ENCODE results near the gene KCMF1.
A peak's percentile ranks its signal among the peaks of the same experiment; 100 is the strongest.

Gene KCMF1

GRCh38 chr2:84958135-84959059, 12.6 kb upstream of the KCMF1 start:
- no peak overlapping the region for H3K4me3 ChIP-seq (ENCODE audit: insufficient read length, low read depth)
- DNase-seq (ENCODE audit: low read depth, low spot score): peak; percentile 99
- no peaks in the 10 kb centered on the region for H3K27me3 ChIP-seq (ENCODE audit: insufficient read depth, insufficient read length)
- H3K36me3 ChIP-seq (ENCODE audit: insufficient read depth, insufficient read length, low read length): peaks cover 16% of the 10 kb centered on the region
- H3K9ac ChIP-seq (ENCODE audit: insufficient read length, low read depth): peak overlapping the region; percentile 43
- peaks cover 3% of the 10 kb centered on the region for H3K4me1 ChIP-seq (ENCODE audit: insufficient read depth, insufficient read length)
- TF ChIP-seq ZNF274 (IDR thresholded peaks at IDR 0.05; ENCODE audit: low read depth, low read length) (no peak), YY1 (IDR thresholded peaks at IDR 0.05; ENCODE audit: insufficient read depth, insufficient read length) (no peak), SUZ12 (IDR thresholded peaks at IDR 0.05; ENCODE audit: extremely low read depth, insufficient read depth, insufficient read length) (no peak)
- no peaks in the 10 kb centered on the region for H3K9me3 ChIP-seq (ENCODE audit: insufficient read depth, low read length)

- Histone ChIP-seq H3K36me3 (ENCODE audit: insufficient read depth, insufficient read length, low read length) (peaks cover 23% of the 10 kb centered on the region), H3K4me1 (ENCODE audit: insufficient read depth, insufficient read length) (peaks cover 3% of the 10 kb centered on the region), H3K9me3 (ENCODE audit: insufficient read depth, low read length) (no peaks in the 10 kb centered on the region), H3K4me3 (ENCODE audit: insufficient read length, low read depth) (no peak overlapping the region), H3K9ac (ENCODE audit: insufficient read length, low read depth) (no peak overlapping the region), H3K27me3 (ENCODE audit: insufficient read depth, insufficient read length) (no peaks in the 10 kb centered on the region)
- no peak for DNase-seq (ENCODE audit: low read depth, low spot score)
- no peak for TF ChIP-seq ZNF274 (IDR thresholded peaks at IDR 0.05; ENCODE audit: low read depth, low read length)
- TF ChIP-seq YY1 (IDR thresholded peaks at IDR 0.05; ENCODE audit: insufficient read depth, insufficient read length): no peak
- no peak for TF ChIP-seq SUZ12 (IDR thresholded peaks at IDR 0.05; ENCODE audit: extremely low read depth, insufficient read depth, insufficient read length)
Measured at GRCh38 chr2:84959095-84959565, 11.8 kb upstream of the KCMF1 start.

GRCh38 chr2:84959566-84960506, 11.1 kb upstream of the KCMF1 start:
- Histone ChIP-seq H3K9ac (ENCODE audit: insufficient read length, low read depth) (no peak overlapping the region), H3K9me3 (ENCODE audit: insufficient read depth, low read length) (no peaks in the 10 kb centered on the region), H3K27me3 (ENCODE audit: insufficient read depth, insufficient read length) (no peaks in the 10 kb centered on the region), H3K4me3 (ENCODE audit: insufficient read length, low read depth) (no peak overlapping the region), H3K4me1 (ENCODE audit: insufficient read depth, insufficient read length) (no peaks in the 10 kb centered on the region), H3K36me3 (ENCODE audit: insufficient read depth, insufficient read length, low read length) (peaks cover 28% of the 10 kb centered on the region)
- DNase-seq (ENCODE audit: low read depth, low spot score): peak; percentile 94
- TF ChIP-seq YY1 (IDR thresholded peaks at IDR 0.05; ENCODE audit: insufficient read depth, insufficient read length): no peak
- no peak for TF ChIP-seq SUZ12 (IDR thresholded peaks at IDR 0.05; ENCODE audit: extremely low read depth, insufficient read depth, insufficient read length)
- TF ChIP-seq ZNF274 (IDR thresholded peaks at IDR 0.05; ENCODE audit: low read depth, low read length): no peak

GRCh38 chr2:84962917-84963316, 8.0 kb upstream of the KCMF1 start:
- Histone ChIP-seq H3K9me3 (ENCODE audit: insufficient read depth, low read length) (no peaks in the 10 kb centered on the region), H3K27me3 (ENCODE audit: insufficient read depth, insufficient read length) (no peaks in the 10 kb centered on the region), H3K4me1 (ENCODE audit: insufficient read depth, insufficient read length) (no peaks in the 10 kb centered on the region), H3K36me3 (ENCODE audit: insufficient read depth, insufficient read length, low read length) (peaks cover 52% of the 10 kb centered on the region), H3K9ac (ENCODE audit: insufficient read length, low read depth) (no peak overlapping the region), H3K4me3 (ENCODE audit: insufficient read length, low read depth) (no peak overlapping the region)
- no peak for DNase-seq (ENCODE audit: low read depth, low spot score)
- TF ChIP-seq ZNF274 (IDR thresholded peaks at IDR 0.05; ENCODE audit: low read depth, low read length): no peak
- no peak for TF ChIP-seq YY1 (IDR thresholded peaks at IDR 0.05; ENCODE audit: insufficient read depth, insufficient read length)
- no peak for TF ChIP-seq SUZ12 (IDR thresholded peaks at IDR 0.05; ENCODE audit: extremely low read depth, insufficient read depth, insufficient read length)

GRCh38 chr2:84963323-84963691, 7.7 kb upstream of the KCMF1 start:
- H3K27me3 ChIP-seq (ENCODE audit: insufficient read depth, insufficient read length): no peaks in the 10 kb centered on the region
- peaks cover 55% of the 10 kb centered on the region for H3K36me3 ChIP-seq (ENCODE audit: insufficient read depth, insufficient read length, low read length)
- TF ChIP-seq SUZ12 (IDR thresholded peaks at IDR 0.05; ENCODE audit: extremely low read depth, insufficient read depth, insufficient read length): no peak
- TF ChIP-seq ZNF274 (IDR thresholded peaks at IDR 0.05; ENCODE audit: low read depth, low read length): no peak
- TF ChIP-seq YY1 (IDR thresholded peaks at IDR 0.05; ENCODE audit: insufficient read depth, insufficient read length): no peak
- H3K4me3 ChIP-seq (ENCODE audit: insufficient read length, low read depth): no peak overlapping the region
- H3K4me1 ChIP-seq (ENCODE audit: insufficient read depth, insufficient read length): no peaks in the 10 kb centered on the region
- no peak for DNase-seq (ENCODE audit: low read depth, low spot score)
- no peak overlapping the region for H3K9ac ChIP-seq (ENCODE audit: insufficient read length, low read depth)
- H3K9me3 ChIP-seq (ENCODE audit: insufficient read depth, low read length): no peaks in the 10 kb centered on the region

GRCh38 chr2:84963692-84964405, 7.1 kb upstream of the KCMF1 start:
- H3K27me3 ChIP-seq (ENCODE audit: insufficient read depth, insufficient read length): no peaks in the 10 kb centered on the region
- no peaks in the 10 kb centered on the region for H3K9me3 ChIP-seq (ENCODE audit: insufficient read depth, low read length)
- H3K4me3 ChIP-seq (ENCODE audit: insufficient read length, low read depth): no peak overlapping the region
- no peak for TF ChIP-seq YY1 (IDR thresholded peaks at IDR 0.05; ENCODE audit: insufficient read depth, insufficient read length)
- TF ChIP-seq SUZ12 (IDR thresholded peaks at IDR 0.05; ENCODE audit: extremely low read depth, insufficient read depth, insufficient read length): no peak
- TF ChIP-seq ZNF274 (IDR thresholded peaks at IDR 0.05; ENCODE audit: low read depth, low read length): no peak
- H3K36me3 ChIP-seq (ENCODE audit: insufficient read depth, insufficient read length, low read length): peaks cover 56% of the 10 kb centered on the region
- H3K4me1 ChIP-seq (ENCODE audit: insufficient read depth, insufficient read length): no peaks in the 10 kb centered on the region
- H3K9ac ChIP-seq (ENCODE audit: insufficient read length, low read depth): no peak overlapping the region
- no peak for DNase-seq (ENCODE audit: low read depth, low spot score)
